Fibroblast of the aortic adventitia (primary cell): Measurements from ENCODE around the gene DYNC2H1. TPM values are rescaled to one million over a fixed set of nuclear protein-coding genes. Genes with fewer than 3 reads are reported as not detected.

Source experiments
- DNase-seq: peaks from one replicate; pipeline ENCODE4 v3.0.0-alpha.2; 2010; ENCODE audit warnings: low read depth
- H3K4me3 ChIP-seq: 2 replicates; pipeline ENCODE4 v1.5.1; 2011; ENCODE audit warnings: low read depth, mild to moderate bottlenecking, control low read depth, low read length, moderate library complexity
- CTCF ChIP-seq: IDR thresholded peaks from 2 replicates; pipeline ENCODE4 v1.5.1; 2011; ENCODE audit warnings: mild to moderate bottlenecking, low read length, control low read depth, inconsistent platforms; ENCODE audit not compliant: insufficient read depth
- total RNA-seq: library from RNA; depleted of rRNA; stranded (reverse); fragments of >200 nt; gene quantifications from 2 replicates; pipeline ENCODE4 v1.2.3, GENCODE V29; 2012; ENCODE audit warnings: low replicate concordance

The DYNC2H1 gene
- total RNA-seq, 1 donor: 74.0 TPM

DNA sequence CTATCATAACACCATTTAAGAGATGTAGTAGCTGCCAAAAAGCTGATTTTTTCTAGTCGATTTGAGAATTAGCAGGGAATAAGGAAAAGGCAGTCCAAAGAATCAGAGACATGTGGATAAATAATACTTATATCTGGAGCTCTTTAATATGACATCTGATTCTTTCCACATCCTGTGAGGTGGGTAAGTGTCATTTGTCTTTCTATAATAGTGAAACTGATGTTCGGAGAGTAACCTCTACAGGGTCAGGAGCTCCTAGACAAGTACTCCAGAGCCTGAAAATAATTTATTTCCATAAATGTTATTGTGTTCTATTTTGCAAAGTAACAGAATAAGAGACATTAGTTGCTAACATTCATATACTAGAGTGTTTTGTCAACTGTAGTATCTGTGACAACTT, 367.6 kb downstream of the DYNC2H1 start:
- no peak overlapping the region for H3K4me3 ChIP-seq
- DNase-seq: no peak
- TF ChIP-seq CTCF: no peak

- no peak for DNase-seq
- no peak overlapping the region for H3K4me3 ChIP-seq
- TF ChIP-seq CTCF: no peak
These were observed 371.2 kb downstream of the DYNC2H1 start for GRCh38 chr11:103480421-103480820.

DNA sequence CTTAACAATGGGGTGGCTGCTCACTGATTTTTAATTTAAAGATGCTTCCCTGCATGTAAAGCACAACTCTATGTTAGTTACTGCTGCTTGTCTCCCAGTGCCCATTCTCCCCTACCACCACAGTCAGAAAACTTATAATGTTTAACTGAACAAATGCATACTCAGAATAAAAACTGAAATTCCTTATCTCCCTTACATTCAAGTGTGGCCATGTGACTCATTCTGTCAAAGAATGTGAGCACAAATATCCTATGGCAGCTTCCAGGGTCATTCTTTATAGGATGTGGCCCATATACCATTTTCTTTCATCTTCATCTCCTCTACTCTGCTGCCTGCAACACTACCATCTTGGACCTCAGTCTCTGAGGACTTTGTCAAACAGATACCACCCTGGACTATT, 374.8 kb downstream of the DYNC2H1 start:
- TF ChIP-seq CTCF: no peak
- DNase-seq: no peak

GRCh38 chr11:103484545-103484944, 375.3 kb downstream of the DYNC2H1 start:
- TF ChIP-seq CTCF: no peak
- no peak overlapping the region for H3K4me3 ChIP-seq
- DNase-seq: no peak

More for the DNA sequence above, 374.8 kb downstream of the DYNC2H1 start:
- no peak overlapping the region for H3K4me3 ChIP-seq

- no peak overlapping the region for H3K4me3 ChIP-seq
- TF ChIP-seq CTCF: no peak
- no peak for DNase-seq
These were observed 377.4 kb downstream of the DYNC2H1 start for GRCh38 chr11:103486604-103487003.

DNA sequence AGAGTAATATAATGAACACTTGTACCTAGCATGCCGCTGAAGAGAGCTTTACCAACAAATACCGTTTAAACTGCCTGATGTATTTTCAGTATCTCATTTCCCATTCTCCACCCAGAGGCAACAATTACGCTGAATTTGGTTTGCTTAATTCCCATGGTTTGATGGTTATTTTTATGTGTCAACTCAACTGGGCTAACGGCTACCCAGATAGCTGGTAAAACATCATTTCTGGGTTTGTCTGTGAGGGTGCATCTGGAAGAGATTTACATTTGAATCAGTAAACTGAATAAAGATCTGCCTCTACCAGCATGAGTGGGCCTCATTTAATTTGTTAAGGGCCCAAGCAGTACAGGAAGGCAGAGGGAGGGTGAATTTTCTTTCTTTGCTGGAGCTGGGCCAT, 377.9 kb downstream of the DYNC2H1 start:
- H3K4me3 ChIP-seq: no peak overlapping the region
- DNase-seq: no peak
- no peak for TF ChIP-seq CTCF

- no peak for TF ChIP-seq CTCF
- no peak for DNase-seq
- no peak overlapping the region for H3K4me3 ChIP-seq
These were observed 378.8 kb downstream of the DYNC2H1 start for GRCh38 chr11:103488031-103488461.
